Activated gamma-delta T cell treated with anti-CD3 and anti-CD28 coated beads, Interleukin-2, amount 50 U/mL, for 16 hours (primary cell): ENCODE results near the gene SFXN2.

Source experiments
- DNase-seq: peaks from one replicate; pipeline ENCODE4 v3.0.0-alpha.2; 2020; ENCODE audit warnings: low read depth

SFXN2 gene

DNA sequence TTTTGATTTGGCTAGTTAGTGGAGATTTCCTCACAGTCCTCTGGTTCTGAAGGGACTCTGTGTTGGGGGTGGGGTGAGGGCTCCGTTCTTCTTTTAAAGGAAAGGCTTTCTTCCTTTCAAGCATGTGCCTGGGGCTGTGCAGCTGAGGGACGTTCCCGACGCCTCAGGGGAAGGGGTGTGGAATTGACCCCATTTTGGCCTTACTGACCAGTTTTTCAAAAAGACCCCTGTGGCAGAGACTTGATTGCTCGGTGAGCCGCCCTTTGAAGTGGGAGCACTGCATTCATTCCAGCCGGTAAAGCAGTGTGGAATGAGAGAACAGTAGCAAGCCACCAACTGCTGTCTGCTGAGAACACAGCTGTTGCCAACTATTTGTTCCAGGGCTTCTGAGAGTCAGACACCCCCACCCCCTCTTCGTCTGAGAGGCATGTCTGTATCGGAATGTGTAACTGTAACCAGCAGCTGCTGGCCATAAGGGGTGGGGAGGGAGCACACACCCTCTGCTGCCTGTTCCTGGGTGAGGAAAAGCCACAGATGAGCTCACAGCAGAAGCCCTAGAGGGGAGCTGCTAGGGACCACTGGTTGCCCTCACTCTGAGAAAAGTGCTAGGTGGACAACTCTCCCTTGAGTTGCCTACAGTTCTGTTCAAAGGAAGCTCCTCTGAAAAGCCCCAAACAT, 62.5 kb downstream of the SFXN2 start:
- no peak for DNase-seq

DNA sequence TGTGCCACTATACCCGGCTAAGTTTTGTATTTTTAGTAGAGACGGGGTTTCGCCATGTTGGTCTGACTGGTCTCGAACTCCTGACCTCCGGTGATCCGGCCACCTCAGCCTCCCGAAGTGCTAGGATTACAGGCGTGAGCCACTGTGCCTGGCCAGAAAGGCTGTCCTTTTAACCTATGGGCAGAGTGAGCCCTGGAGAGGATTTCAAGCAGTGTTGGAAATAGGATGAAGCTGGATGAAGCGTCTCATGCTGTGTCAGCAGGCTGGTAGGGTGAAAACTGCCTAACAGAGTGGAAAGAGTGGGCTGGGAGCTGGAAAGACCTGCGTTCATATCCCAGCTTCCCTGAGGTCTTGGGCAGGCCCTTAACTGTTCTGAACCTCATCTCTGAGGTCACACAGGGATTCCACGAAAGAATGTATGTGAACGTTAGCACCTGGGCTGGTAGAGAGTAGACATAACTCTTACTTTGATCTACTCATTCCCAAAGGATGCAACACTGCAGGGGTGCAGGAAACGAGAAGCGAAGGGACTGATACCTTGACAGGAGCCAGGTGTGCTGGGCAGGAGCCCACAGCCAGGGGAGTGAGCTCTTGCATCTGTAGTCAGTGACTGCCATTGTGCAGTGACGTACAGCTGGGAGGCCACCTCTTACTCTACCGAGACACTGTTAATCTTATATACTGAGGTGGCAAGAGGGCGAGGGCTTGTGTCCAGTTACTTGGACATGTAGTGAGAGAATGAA, 63.4 kb downstream of the SFXN2 start:
- no peak for DNase-seq

DNA sequence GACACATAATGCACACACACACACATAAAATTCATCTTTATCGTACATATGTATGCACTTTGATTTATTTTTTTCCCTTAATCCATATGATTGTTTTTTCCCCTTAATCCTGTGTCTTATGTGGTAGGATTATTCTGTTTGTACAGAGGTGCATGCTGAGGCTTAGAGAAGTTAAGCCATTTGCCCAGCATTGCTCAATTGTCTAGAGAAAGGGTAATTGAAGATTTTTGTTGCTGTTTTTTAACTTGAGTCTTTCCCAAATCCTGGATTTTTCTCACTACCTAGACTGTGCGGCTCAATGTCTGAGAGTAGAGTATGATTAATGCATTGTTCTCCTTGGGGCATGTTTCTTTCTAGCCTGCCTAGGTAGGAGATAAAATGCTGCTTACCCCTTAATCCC, 64.3 kb downstream of the SFXN2 start:
- DNase-seq = no peak

DNA sequence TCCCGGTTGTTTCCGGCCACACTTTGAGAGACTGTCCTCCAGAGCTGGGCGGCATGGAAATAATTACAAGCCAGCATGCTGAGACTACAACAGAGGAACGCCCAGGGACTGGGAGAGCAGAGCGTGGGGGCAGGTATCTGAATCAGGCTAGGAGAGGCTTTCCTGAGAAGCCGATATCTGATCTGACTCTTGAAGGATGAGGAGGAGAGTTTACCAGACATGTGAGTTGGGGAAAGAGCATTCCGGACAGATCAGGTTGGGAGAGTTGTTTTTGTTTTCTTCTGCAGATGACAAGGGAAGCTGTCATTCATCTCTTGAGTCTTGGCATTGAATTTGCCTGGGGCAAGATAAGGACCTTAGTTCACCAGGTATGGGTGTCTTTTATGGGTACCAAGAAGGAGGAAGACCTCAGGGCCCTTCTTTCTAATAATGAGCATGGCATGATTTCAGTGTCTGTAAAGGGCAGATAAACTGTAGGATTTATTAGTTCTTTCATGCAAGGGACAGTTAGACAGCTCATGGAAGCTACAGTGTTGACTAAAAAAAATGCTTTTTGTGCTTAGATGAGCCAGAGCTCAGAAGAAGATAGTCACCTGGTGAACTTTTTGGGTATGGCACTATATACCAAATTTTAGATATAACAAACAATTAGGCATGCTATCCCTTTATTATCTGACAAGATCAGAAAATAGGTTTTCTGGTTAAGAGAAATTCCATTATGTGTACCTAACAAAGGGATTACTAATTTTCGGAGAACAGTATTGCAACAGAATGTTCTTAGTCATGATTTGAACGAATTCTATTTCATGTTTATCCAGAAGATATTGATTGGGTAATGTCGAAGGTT, 65.5 kb downstream of the SFXN2 start:
- no peak for DNase-seq

DNA sequence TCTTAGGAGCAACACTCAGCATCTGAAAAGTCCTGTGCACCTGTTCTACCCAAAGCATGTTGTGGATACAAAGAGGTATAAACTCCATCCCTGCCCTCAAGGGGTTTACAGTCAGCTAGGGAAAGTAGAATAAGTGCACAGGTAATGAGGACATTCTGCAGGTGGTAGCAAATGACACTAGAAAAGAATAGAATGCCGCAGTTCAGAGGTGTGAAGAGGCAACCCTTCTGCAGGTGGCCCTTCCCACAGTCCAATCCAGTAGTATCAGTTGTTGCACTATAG, 66.0 kb downstream of the SFXN2 start:
- no peak for DNase-seq

DNA sequence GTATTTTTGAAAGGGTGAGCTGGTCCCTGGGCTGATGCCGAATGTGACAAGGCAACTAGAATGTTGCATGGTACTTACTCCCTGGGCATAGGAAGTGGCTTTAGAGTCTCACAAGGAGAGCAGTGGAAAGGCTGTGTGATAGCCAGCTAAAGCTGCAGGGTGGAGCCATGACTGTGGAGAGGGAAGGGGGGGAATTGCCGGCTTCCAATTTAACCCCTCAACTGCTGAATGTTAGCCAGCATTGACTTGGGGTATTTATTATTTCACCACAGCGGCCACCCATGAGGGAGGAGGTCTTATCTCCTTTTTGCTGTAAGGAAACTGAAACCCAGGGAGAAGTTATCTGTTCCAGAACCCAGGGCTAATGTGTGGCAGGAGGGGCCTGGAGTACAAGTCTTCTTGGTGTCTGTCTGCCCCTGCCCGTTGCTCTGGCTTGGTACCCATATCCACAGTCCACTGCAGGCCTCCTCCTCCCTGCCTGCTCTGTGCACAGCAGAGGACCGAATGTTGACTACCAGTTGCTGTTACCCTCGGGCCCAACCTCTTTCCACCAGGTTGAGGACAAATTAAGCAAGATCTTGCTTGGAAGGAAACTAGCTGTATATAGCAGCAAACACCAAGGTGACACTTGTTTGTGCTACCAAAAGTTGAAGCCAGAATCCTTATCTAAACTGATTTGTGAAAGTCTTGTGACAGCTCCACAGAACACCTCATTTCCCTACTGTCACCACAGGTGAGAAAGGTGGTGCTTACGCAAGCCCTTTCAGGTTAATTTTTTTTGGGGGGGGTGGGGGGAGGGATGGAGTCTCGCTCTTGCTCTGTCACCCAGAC, 66.9 kb downstream of the SFXN2 start:
- no peak for DNase-seq

DNA sequence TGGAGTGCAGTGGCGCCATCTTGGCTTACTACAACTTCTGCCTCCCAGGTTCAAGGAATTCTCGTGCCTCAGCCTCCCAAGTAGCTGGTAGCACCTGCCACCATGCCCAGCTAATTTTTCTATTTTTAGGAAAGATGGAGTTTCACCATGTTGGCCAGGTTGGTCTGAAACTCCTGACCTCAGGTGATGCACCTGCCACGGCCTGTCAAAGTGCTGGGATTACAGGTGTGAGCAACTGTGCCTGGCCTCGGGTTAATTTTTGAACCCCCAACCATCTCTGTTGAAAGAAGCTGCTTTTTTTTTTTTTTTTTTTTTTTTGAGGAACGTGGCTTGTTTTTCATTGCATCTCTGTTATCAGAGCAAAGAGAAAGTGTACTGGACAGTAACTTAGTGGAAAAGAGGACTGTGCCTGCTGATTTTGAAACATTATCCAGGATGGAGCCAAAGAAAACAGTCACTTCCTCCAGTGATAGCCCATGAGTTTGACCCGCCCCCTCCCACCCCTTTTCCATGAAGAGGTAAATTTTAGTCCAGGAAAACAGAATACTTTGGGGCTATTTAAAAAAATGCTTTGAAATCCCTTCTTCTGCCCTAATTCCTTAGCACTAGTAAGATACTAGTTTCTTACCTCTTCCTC, 67.6 kb downstream of the SFXN2 start:
- no peak for DNase-seq

DNA sequence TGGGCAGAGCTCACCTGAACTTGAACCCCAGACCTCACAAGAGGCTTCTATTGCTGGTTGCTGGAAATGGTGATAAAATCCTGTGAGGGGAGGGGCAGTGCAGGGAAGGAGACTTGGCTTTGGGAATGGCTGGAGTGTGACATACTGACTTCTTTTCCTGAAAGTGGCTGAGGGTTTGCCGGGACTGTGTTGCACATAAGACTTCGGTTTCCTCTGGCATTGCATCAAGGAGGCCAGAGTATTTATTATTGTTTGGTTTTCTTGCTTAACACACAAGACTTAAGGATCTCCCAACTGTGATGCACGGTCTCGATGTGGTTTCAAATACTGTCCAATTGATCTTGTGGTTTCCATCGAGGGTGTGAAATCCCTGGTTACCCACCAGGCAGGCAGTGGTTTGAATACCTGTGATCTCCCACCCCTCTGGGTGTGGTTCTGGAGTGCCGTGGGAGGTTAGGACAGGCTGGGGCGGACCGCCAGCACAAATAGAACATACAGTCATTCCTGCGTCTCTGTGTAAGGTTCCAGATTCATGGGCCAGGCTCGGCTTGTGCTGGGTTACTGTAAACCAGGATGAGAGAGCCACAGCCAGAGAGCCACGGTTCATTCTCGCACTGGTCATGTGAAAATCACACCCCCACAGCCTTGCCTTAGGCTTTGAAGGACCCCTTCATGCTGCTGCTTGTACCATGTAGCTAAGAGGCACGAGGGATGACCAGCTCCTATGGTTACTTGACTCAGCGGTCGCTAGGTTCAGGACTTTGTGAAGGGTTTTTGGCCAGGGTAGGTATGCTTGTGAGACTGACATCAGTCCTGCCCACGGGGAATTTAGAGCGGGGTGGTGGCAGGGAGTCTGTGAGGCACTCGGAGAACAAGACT, 68.5 kb downstream of the SFXN2 start:
- no peak for DNase-seq

DNA sequence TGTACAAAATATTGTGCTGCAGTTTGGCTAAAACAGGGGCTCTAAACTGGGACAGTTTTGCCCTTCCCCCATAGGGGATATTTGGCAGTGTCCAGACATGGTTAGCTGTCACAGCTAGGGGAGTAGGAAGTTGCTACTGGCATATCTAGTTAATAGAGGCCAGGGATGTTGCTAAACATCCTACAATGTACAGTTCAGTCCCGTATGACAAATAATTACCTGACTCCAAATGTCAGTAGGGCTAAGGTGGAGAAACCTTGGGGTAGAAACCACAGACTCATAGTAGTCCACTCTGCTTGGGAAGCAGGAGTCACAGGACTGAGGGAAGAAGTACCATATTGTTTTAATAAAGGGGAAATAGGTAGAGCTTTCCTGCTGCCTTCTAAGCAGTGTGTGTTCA, 69.1 kb downstream of the SFXN2 start:
- DNase-seq = no peak

DNA sequence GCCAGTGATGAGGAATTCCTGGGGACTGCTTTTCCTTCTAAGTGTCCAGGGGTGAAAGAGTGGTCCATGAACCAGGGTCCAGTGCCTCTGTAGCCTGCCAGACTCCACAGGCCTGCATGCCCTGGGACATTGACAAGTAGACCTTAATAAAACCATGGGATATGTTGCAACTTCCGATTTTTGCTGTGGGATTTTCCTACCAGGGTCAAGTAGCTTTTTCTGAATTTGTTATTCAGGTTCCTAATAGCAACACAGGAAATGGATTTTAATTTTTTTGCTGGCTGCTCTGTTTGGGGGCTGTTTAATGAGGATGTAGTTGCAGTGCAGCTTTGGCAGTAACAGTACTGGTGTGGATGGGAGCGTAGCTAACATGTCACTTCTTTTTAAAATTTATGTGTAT, 71.4 kb downstream of the SFXN2 start:
- no peak for DNase-seq

DNA sequence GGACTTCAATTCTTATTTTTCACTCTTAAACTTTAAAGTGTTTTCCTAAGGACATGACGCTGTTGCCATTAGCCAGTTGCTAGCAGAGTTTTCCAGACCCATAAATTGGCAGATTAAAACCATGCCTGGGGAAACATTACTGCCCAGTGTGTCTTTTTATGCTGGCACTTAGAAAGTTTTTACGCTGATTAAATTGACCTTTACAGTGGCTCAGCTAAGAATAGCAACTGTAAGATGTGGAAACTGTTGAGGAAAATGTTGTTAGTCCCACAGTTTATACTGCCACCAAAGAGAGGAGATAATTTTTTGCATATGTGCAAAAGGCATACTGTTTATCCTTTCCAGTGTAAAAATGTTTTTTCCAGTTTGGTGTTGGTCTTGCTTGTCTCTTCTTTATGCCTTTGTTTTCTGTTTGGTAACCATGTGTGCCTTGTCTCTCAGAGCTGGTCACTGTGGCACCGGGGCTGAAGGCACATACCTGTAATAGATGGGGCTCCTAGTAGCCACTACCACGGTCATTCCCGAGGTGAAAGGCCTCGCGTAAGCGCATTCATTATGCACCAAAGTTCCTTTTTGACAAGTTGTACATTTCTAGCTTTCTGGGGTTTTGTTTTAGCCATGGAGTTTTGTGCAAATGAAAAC, 77.4 kb downstream of the SFXN2 start:
- no peak for DNase-seq
